ENCODE measurements around the gene CLEC10A. TPM values are rescaled to one million over a fixed set of nuclear protein-coding genes. Genes with fewer than 3 reads are reported as not detected.

CLEC10A gene
- total RNA-seq, 4 donors from 2014 or later: 3.0 to 14.0 (median 13.1) TPM

DNA sequence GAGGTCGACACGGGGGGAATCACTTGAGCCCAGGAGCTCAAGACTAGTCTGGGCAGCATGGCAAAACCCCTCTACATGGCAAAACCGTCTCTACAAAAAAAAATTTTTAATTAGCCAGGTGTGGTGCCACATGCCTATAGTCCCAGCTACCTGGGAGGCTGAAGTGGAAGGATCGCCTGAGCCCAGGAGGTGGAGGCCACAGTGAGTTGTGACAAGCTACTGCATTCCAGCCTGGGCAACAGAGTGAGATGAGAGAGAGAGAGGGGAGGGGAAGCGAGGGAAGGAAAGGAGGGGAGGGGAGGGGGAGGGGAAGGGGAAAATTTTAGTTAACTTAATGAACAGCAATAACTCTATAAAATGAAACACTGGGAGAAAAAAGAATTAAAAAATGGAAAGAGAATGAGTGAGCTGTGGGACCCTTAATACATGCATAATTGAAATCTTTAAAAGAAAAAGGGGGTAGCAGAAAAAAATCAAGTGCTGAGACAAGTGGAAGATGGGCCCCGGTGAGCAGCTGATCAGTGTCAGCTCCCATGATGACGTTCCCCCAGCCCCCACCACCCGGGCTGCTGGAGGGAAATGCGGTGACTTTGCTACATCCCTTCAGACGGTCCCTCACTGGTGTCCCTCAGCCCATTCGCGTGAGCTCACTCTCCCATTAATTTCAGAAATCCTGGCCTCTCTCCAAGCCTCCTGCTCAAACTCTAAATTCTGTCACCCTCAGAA, 31.9 kb upstream of the CLEC10A start:
- H3K9me3 ChIP-seq: no peaks in the 10 kb centered on the region
- no peak overlapping the region for H3K27ac ChIP-seq (replicated peaks in 1 of 4)
- no peaks in the 10 kb centered on the region for H3K36me3 ChIP-seq
- H3K4me3 ChIP-seq: no peak overlapping the region
- TF ChIP-seq POLR2A (IDR thresholded peaks at IDR 0.05; ENCODE audit: low read depth): no peak
- no peak for TF ChIP-seq EP300 (IDR thresholded peaks at IDR 0.05)
- TF ChIP-seq, protein P1, sequence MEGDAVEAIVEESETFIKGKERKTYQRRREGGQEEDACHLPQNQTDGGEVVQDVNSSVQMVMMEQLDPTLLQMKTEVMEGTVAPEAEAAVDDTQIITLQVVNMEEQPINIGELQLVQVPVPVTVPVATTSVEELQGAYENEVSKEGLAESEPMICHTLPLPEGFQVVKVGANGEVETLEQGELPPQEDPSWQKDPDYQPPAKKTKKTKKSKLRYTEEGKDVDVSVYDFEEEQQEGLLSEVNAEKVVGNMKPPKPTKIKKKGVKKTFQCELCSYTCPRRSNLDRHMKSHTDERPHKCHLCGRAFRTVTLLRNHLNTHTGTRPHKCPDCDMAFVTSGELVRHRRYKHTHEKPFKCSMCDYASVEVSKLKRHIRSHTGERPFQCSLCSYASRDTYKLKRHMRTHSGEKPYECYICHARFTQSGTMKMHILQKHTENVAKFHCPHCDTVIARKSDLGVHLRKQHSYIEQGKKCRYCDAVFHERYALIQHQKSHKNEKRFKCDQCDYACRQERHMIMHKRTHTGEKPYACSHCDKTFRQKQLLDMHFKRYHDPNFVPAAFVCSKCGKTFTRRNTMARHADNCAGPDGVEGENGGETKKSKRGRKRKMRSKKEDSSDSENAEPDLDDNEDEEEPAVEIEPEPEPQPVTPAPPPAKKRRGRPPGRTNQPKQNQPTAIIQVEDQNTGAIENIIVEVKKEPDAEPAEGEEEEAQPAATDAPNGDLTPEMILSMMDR (IDR thresholded peaks at IDR 0.05): no peak
- DNase-seq (ENCODE audit: extremely low spot score): no peak
- H3K27me3 ChIP-seq: peaks cover 0 to 51% (median 3%) of the 10 kb centered on the region in 4 donors
- H3K4me1 ChIP-seq: no peaks in the 10 kb centered on the region
- intact Hi-C loops (cut with DNase I): no loop called here
- WGBS: 32% methylated on average over 12 of the region's 12 CpGs

DNA sequence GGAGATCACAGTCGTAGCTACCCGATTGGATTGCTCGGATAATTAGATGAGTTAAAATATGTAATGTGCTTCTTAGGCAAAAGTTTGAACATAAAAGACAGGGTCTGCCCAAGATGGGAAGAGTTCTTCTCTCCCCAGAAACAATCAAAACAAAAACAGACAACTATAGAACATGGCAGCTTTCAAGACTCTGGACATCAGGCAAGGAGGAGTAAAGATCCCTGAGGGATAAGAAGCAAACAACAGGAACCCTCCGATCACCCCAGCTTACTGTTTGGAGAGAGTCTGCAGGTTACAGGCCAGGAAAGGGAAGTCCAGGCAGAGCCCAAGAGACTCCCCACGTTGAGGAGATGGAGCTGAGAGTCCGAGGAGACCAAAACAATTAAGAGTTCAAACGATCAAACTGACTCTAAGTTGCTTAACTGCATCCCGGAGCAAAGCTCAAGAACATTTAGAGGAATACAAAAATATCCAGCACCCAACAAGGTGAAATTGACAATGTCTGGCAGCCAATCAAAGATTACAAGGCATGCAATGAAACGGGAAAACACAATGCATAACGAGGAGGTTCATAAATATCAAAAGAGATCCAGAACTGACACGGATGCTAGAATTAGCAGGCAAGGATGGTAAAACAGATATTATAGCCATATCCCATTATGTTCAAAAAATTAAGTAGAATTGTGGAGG, 30.7 kb upstream of the CLEC10A start:
- no peak overlapping the region for H3K27ac ChIP-seq (replicated peaks in 1 of 4)
- H3K4me3 ChIP-seq: no peak overlapping the region
- H3K4me1 ChIP-seq: no peaks in the 10 kb centered on the region
- no peak for DNase-seq (ENCODE audit: extremely low spot score)
- H3K9me3 ChIP-seq: no peaks in the 10 kb centered on the region
- intact Hi-C loops (cut with DNase I): no loop called here
- H3K36me3 ChIP-seq: no peaks in the 10 kb centered on the region
- no peak for TF ChIP-seq POLR2AphosphoS5 (IDR thresholded peaks at IDR 0.05)
- 60% methylated on average over 11 of the region's 11 CpGs for WGBS
- peaks cover 0 to 51% (median 3%) of the 10 kb centered on the region in 4 donors for H3K27me3 ChIP-seq

DNA sequence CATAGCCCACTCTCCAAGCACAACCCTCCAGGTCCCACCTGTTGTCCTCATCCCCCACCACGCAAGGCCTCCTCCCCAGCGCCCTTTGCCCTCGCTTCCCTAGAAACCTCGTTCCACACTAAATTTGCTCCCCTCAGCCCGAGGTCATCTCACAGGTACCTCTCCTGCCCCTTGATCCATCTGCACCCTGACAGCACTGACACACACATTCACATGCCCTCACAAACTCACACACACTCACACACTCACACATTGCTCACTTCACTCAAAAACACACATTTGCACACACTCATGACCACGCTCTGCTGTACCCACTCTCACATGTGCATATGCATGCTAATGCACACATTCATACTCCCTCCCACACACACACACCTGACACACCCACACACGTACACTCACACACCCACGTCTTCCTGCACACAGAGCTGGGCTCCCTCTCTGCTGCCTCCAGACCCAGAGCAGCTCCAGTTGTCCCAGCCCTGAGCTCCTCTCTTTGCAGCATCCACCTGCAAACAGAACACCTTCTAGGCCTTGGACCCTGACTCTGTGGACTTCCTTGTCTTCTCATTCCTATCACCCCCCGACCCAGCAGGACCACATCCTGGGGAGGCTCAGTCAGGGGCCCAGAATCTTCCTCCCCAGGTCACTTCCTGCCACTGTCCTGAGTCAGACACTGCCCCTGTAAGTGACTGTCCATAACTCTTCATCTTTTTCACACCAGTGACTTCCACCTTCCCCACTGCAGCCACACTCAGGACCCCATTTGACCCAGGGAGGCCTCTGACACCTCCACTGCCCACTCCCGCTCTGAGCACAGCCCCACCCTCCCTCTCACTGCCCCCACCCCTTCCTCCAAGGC, 29.6 kb upstream of the CLEC10A start:
- no peak for DNase-seq (ENCODE audit: extremely low spot score)
- no peak overlapping the region for H3K4me3 ChIP-seq
- TF ChIP-seq, protein P1 (IDR thresholded peaks at IDR 0.05): no peak
- TF ChIP-seq EP300 (IDR thresholded peaks at IDR 0.05) (no peak), POLR2A (IDR thresholded peaks at IDR 0.05; ENCODE audit: low read depth) (no peak), POLR2AphosphoS5 (IDR thresholded peaks at IDR 0.05) (no peak)
- no peaks in the 10 kb centered on the region for H3K4me1 ChIP-seq
- WGBS: 85% methylated on average over 10 of the region's 10 CpGs
- peaks cover 0 to 51% (median 3%) of the 10 kb centered on the region in 4 donors for H3K27me3 ChIP-seq
- intact Hi-C loops (cut with DNase I): no loop called here
- H3K9me3 ChIP-seq: no peaks in the 10 kb centered on the region
- H3K36me3 ChIP-seq: no peaks in the 10 kb centered on the region
- no peak overlapping the region for H3K27ac ChIP-seq (replicated peaks in 1 of 4)

DNA sequence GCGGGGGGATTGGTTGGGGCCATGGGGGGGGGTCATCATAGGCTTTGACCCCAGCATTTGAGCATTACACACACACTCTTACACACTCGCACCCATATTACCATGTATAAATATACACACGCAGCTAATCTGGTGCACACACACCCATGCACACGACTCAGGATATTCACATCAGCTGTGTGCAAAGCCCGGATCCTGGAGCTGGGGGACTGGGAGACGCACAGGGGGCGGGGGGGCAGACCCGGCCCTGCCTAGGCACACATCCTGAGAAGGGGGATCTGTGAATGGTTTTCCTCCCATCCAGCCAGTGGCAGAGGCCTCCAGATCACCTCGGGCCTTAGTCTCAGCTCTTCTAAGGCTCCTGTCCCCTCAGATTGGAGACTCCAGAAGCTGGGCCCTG, 28.9 kb upstream of the CLEC10A start:
- 93% methylated on average over 3 of the region's 9 CpGs for WGBS
- TF ChIP-seq, protein P1 (IDR thresholded peaks at IDR 0.05): no peak
- no peak for TF ChIP-seq POLR2A (IDR thresholded peaks at IDR 0.05; ENCODE audit: low read depth)
- TF ChIP-seq POLR2AphosphoS5 (IDR thresholded peaks at IDR 0.05): no peak
- no peak for TF ChIP-seq EP300 (IDR thresholded peaks at IDR 0.05)
- intact Hi-C loops (cut with DNase I): no loop called here
- Histone ChIP-seq H3K4me1 (no peaks in the 10 kb centered on the region), H3K27me3 (peaks cover 0 to 51% (median 3%) of the 10 kb centered on the region in 4 donors), H3K9me3 (no peaks in the 10 kb centered on the region), H3K4me3 (no peak overlapping the region), H3K36me3 (no peaks in the 10 kb centered on the region), H3K27ac (replicated peaks in 1 of 4) (no peak overlapping the region)
- no peak for DNase-seq (ENCODE audit: extremely low spot score)

DNA sequence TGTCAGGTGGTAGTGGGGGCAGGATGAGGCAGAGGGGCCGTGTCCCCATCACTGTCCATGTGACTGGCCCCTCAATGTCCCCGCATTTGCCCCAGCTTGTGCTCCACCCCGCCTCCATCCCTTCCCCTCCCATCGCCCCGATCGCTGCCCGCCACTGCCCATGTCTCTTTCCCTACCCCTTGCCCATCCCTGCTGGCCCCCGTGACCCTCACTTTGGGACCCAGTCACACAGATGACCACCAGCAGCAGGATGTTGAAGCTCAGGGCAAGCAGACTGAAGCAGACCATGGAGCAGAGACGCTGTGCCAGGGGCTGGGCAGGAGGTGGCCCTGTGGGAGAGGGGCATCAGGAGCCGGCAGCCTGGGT, 28.5 kb upstream of the CLEC10A start:
- Histone ChIP-seq H3K4me3 (no peak overlapping the region), H3K9me3 (no peaks in the 10 kb centered on the region), H3K36me3 (no peaks in the 10 kb centered on the region), H3K27ac (replicated peaks in 1 of 4) (no peak overlapping the region), H3K27me3 (peaks cover 0 to 51% (median 3%) of the 10 kb centered on the region in 4 donors), H3K4me1 (no peaks in the 10 kb centered on the region)
- no peak for TF ChIP-seq POLR2A (IDR thresholded peaks at IDR 0.05; ENCODE audit: low read depth)
- TF ChIP-seq POLR2AphosphoS5 (IDR thresholded peaks at IDR 0.05): no peak
- TF ChIP-seq, protein P1 (IDR thresholded peaks at IDR 0.05): no peak
- no peak for TF ChIP-seq EP300 (IDR thresholded peaks at IDR 0.05)
- no peak for DNase-seq (ENCODE audit: extremely low spot score)
- 94% methylated on average over 10 of the region's 10 CpGs for WGBS
- intact Hi-C loops (cut with DNase I): no loop called here
